Activated B cell treated with CpG ODN at 0.5 μM for 24 hours (primary cell): ENCODE data around the gene LASP1. TPM values are rescaled to one million over a fixed set of nuclear protein-coding genes. Genes with fewer than 3 reads are reported as not detected.
A peak's percentile ranks its signal among the peaks of the same experiment; 100 is the strongest.

Source experiments
- ATAC-seq: fragments of 200-7000 bp; cut with Tn5 transposase; one replicate; pipeline ENCODE4 v1.10.0; 2021; ENCODE audit warnings: low read depth, mild to moderate bottlenecking, moderate library complexity
- CTCF ChIA-PET: fragments of 350-600 bp; sonication (Branson Sonifier 250); formaldehyde crosslinking; loops from one replicate; lab custom pipeline; 2021; ENCODE audit warnings: antibody characterized with exemption; lab: Charles Lee
- POLR2A ChIA-PET: fragments of 350-600 bp; sonication (Branson Sonifier 250); formaldehyde crosslinking; loops from one replicate; lab custom pipeline; 2021; ENCODE audit warnings: antibody characterized with exemption; lab: Charles Lee
- DNase-seq: peaks from one replicate; pipeline ENCODE4 v3.0.0; 2022
- H3K27ac Mint-ChIP-seq: one replicate; pipeline ENCODE4 v1.8.0; 2020; ENCODE audit warnings: mixed read lengths
- H3K27me3 Mint-ChIP-seq: one replicate; pipeline ENCODE4 v1.8.0; 2021; ENCODE audit warnings: mixed read lengths
- H3K36me3 Mint-ChIP-seq: one replicate; pipeline ENCODE4 v1.8.0; 2021; ENCODE audit warnings: low read depth, mixed read lengths
- H3K4me1 Mint-ChIP-seq: one replicate; pipeline ENCODE4 v1.8.0; 2021; ENCODE audit warnings: mixed read lengths
- H3K4me3 Mint-ChIP-seq: one replicate; pipeline ENCODE4 v1.8.0; 2020; ENCODE audit warnings: mild to moderate bottlenecking, mixed read lengths
- H3K9me3 Mint-ChIP-seq: one replicate; pipeline ENCODE4 v1.8.0; 2020; ENCODE audit warnings: mixed read lengths
- CTCF ChIP-seq: fragments of 200-600 bp; IDR thresholded peaks from one replicate; pipeline ENCODE4 v1.8.0; 2022; ENCODE audit warnings: antibody characterized with exemption, mild to moderate bottlenecking
- intact Hi-C: fragments of 100-400 bp; cut with micrococcal nuclease; formaldehyde crosslinking; loops from one replicate; pipeline ENCODE4 v1.15.1; 2024
- total RNA-seq: library from RNA; stranded (reverse); gene quantifications from 2 replicates; pipeline ENCODE4 v1.2.3, GENCODE V29; 2022

The LASP1 gene
- 117 and 127 TPM in 2 replicates for total RNA-seq

- H3K9me3 Mint-ChIP-seq, result no peaks in the 10 kb centered on the region
- CTCF ChIA-PET, result interaction anchor here (0.8 to 6.4 kb wide), 7 partner anchors 16 to 284 kb away, joined by 3 to 33 read pairs (median 9); partner anchors contain the start of gene RPL23
- POLR2A ChIA-PET, result interaction anchor here (0.6 to 9.2 kb wide), 40 partner anchors 8 to 847 kb away, joined by 3 to 370 read pairs (median 5); partner anchors contain the start of genes ARL5C, CDK12, CWC25 and FBXL20
- peaks cover 71% of the 10 kb centered on the region for H3K4me1 Mint-ChIP-seq
- DNase-seq (peak; percentile 87), ATAC-seq (peak; percentile 65)
- peaks cover 2% of the 10 kb centered on the region for H3K27me3 Mint-ChIP-seq
- no peak for TF ChIP-seq CTCF
- H3K27ac Mint-ChIP-seq, result peak within 1 kb of the TSS; percentile 96
- H3K4me3 Mint-ChIP-seq, result peak within 1 kb of the TSS; percentile 99
- peaks cover 27% of the 10 kb centered on the region for H3K36me3 Mint-ChIP-seq
- intact Hi-C loops, result loop anchor here (1.0 to 10.0 kb wide), 13 partner anchors 15 to 533 kb away; partner anchors contain the start of genes CWC25, EPOP, FBXL20 and FBXO47
Observed at GRCh38 chr17:38869526-38870258, at the start of gene LASP1. Gene LASP1, plus strand, starts transcription at chr17:38870058. Its CDS starts 132 bp downstream, at chr17:38870190.

GRCh38 chr17:38824899-38825761 is 44.7 kb upstream of the LASP1 start, which contains the start of gene CWC25:
Gene CWC25, minus strand, starts transcription at chr17:38825321. Its CDS starts 138 bp downstream, at chr17:38825183.
- Mint-ChIP-seq H3K27me3 (peaks cover 3% of the 10 kb centered on the region), H3K4me1 (peaks cover 29% of the 10 kb centered on the region), H3K4me3 (peak within 1 kb of the TSS; percentile 98), H3K27ac (peak within 1 kb of the TSS; percentile 99), H3K36me3 (peaks cover 33% of the 10 kb centered on the region), H3K9me3 (no peaks in the 10 kb centered on the region)
- ATAC-seq, result peak; percentile 80
- DNase-seq, result peak; percentile 99
- CTCF ChIA-PET, result interaction anchor here (0.5 to 1.0 kb wide), 2 partner anchors 29 to 328 kb away, joined by 4 read pairs; partner anchors contain the start of gene RPL23
- intact Hi-C loops, result loop anchor here (1.0 to 2.0 kb wide), 6 partner anchors 26 to 142 kb away; partner anchors contain the start of genes FBXO47, PIP4K2B, PSMB3 and RPL23
- no peak for TF ChIP-seq CTCF
- POLR2A ChIA-PET, result interaction anchor here (0.5 to 4.1 kb wide), 20 partner anchors 16 to 1711 kb away, joined by 3 to 61 read pairs (median 4); partner anchors contain the start of genes LASP1, RPL19 and RPL23

- peaks cover 3% of the 10 kb centered on the region for H3K27me3 Mint-ChIP-seq
- no peak for TF ChIP-seq CTCF
- intact Hi-C loops, result loop anchor here (1.0 to 2.0 kb wide), 6 partner anchors 27 to 141 kb away; partner anchors contain the start of genes FBXO47, PIP4K2B, PSMB3 and RPL23
- DNase-seq (peak; percentile 19), ATAC-seq (no peak)
- CTCF ChIA-PET, result interaction anchor here (0.5 to 1.0 kb wide), 2 partner anchors 28 to 328 kb away, joined by 4 read pairs; partner anchors contain the start of gene RPL23
- peak overlapping the region; percentile 99 for H3K27ac Mint-ChIP-seq
- H3K4me3 Mint-ChIP-seq, result peak overlapping the region; percentile 98
- POLR2A ChIA-PET, result interaction anchor here (0.8 to 4.1 kb wide), 14 partner anchors 15 to 636 kb away, joined by 3 to 61 read pairs (median 4); partner anchors contain the start of genes LASP1, RPL19 and RPL23
- H3K4me1 Mint-ChIP-seq, result peaks cover 29% of the 10 kb centered on the region
- H3K36me3 Mint-ChIP-seq, result peaks cover 27% of the 10 kb centered on the region
- H3K9me3 Mint-ChIP-seq, result no peaks in the 10 kb centered on the region
Observed at GRCh38 chr17:38825762-38826247, 44.1 kb upstream of the LASP1 start.

GRCh38 chr17:38844261-38844757 is 25.5 kb upstream of the LASP1 start:
- no peaks in the 10 kb centered on the region for H3K27me3 Mint-ChIP-seq
- H3K9me3 Mint-ChIP-seq, result no peaks in the 10 kb centered on the region
- H3K36me3 Mint-ChIP-seq, result peaks cover 28% of the 10 kb centered on the region

More at GRCh38 chr17:38844261-38844757, 25.5 kb upstream of the LASP1 start:
- H3K4me3 Mint-ChIP-seq, result no peak overlapping the region
- no peak for ATAC-seq
- no peak overlapping the region for H3K27ac Mint-ChIP-seq
- no peak for TF ChIP-seq CTCF
- ChIA-PET POLR2A (interaction anchor here (1.7 to 2.0 kb wide), 2 partner anchors 9 to 25 kb away, joined by 4 to 10 read pairs; partner anchors contain the start of genes LASP1 and RPL23), CTCF (no interaction called here)
- no peak for DNase-seq
- no peaks in the 10 kb centered on the region for H3K4me1 Mint-ChIP-seq
- intact Hi-C loops, result no loop called here
